ENCODE data around the gene GTF2E1. TPM values are rescaled to one million over a fixed set of nuclear protein-coding genes. Genes with fewer than 3 reads are reported as not detected.

The GTF2E1 gene
- total and polyA plus RNA-seq, 9 of the 15 experiments (the other 6 are each of a cell fraction or from before 2014, with no cell fraction given), result 12.9 to 23.5 (median 15.4) TPM

- DNase-seq (ENCODE audit: extremely low read depth in 1 of 4, low spot score in 3 of 4), result no peak
- H3K9me1 ChIP-seq (ENCODE audit: control insufficient read depth, insufficient read depth, low read length), result peaks cover 2% of the 10 kb centered on the region
- FAIRE-seq, result no peak
- no peaks in the 10 kb centered on the region for H3K9me3 ChIP-seq (replicated peaks; ENCODE audit: control insufficient read depth, insufficient read depth, low read depth, low read length)
- in situ Hi-C loops (cut with MboI), result loop anchor here (10.0 kb wide), 2 partner anchors 166 to 546 kb away; no protein-coding TSS in a partner anchor
- H3K36me3 ChIP-seq (ENCODE audit: control insufficient read depth, insufficient read depth, low read length), result no peaks in the 10 kb centered on the region
- H3K4me2 ChIP-seq (ENCODE audit: insufficient read depth, low read length), result no peak overlapping the region
- H4K20me1 ChIP-seq (replicated peaks; ENCODE audit: control insufficient read depth, insufficient read depth, low read length), result no peaks in the 10 kb centered on the region
- no peaks in the 10 kb centered on the region for H3K79me2 ChIP-seq (ENCODE audit: control insufficient read depth, insufficient read depth, low read length)
- intact Hi-C loops (cut with micrococcal nuclease), result no loop called here
- no peak for ATAC-seq
- ChIA-PET CTCF (ENCODE audit: low intra/inter-chr PET ratio) (no interaction called here), POLR2A (no interaction called here)
- no peak overlapping the region for H3K27ac ChIP-seq (ENCODE audit: extremely low read depth, low read depth, low read length)
- H2AFZ ChIP-seq (ENCODE audit: low read depth, low read length), result no peak overlapping the region
- 31% methylated on average over 1 of the region's 1 CpG for WGBS (ENCODE audit: insufficient coverage, low coverage, missing lambda C conversion rate)
- H3K4me3 ChIP-seq, result no peak overlapping the region
- BruUV-seq (replicated peaks), result no TSS peak
- no peak overlapping the region for H3K9ac ChIP-seq (ENCODE audit: insufficient read depth in 1 of 2, low read depth in 2 of 2, low read length in 2 of 2)
- H3K27me3 ChIP-seq (ENCODE audit: control insufficient read depth in 2 of 2, insufficient read depth in 2 of 2, low read length in 2 of 2), result no peaks in the 10 kb centered on the region
- peaks cover 0 to 2% of the 10 kb centered on the region in 2 experiments; a peak in 2 of 5 replicates for H3K4me1 ChIP-seq (replicated peaks in 1 of 2; ENCODE audit: control insufficient read depth in 2 of 2, insufficient read depth in 2 of 2, low read length in 2 of 2)
- TF ChIP-seq CEBPG (CRISPR knock-in tag; IDR thresholded peaks at IDR 0.05) (no peak), CEBPG (tag; conservative IDR thresholded peaks at IDR 0.05 in 1 of 2, IDR thresholded peaks at IDR 0.05 in 1 of 2) (no peak), PHB (CRISPR knock-in tag; IDR thresholded peaks at IDR 0.05) (no peak), SIN3A (IDR thresholded peaks at IDR 0.05; ENCODE audit: borderline replicate concordance in 2 of 2, control insufficient read depth in 1 of 2, low read depth in 2 of 2, low read length in 2 of 2) (no peak), ATF7 (IDR thresholded peaks at IDR 0.05) (no peak), SRF (CRISPR knock-in tag; IDR thresholded peaks at IDR 0.05) (no peak), ZNF354B (CRISPR knock-in tag; IDR thresholded peaks at IDR 0.05) (no peak), NR2C2 (CRISPR knock-in tag; IDR thresholded peaks at IDR 0.05) (no peak), NR2C2 (tag; IDR thresholded peaks at IDR 0.05) (no peak), ZNF592 (IDR thresholded peaks at IDR 0.05) (no peak), ZNF324 (CRISPR knock-in tag; IDR thresholded peaks at IDR 0.05) (no peak), ATF6 (CRISPR knock-in tag; IDR thresholded peaks at IDR 0.05) (no peak), PTTG1 (tag; IDR thresholded peaks at IDR 0.05; ENCODE audit: low read depth) (no peak), SP1 (CRISPR knock-in tag; IDR thresholded peaks at IDR 0.05) (no peak), ZNF77 (CRISPR knock-in tag; IDR thresholded peaks at IDR 0.05) (no peak), TSC22D4 (tag; IDR thresholded peaks at IDR 0.05) (no peak), SMAD1 (IDR thresholded peaks at IDR 0.05; ENCODE audit: low read depth, low read length, partially characterized antibody) (no peak), CHD1 (IDR thresholded peaks at IDR 0.05; ENCODE audit: low read length) (no peak), LCOR (CRISPR knock-in tag; IDR thresholded peaks at IDR 0.05) (no peak), CBX5 (IDR thresholded peaks at IDR 0.05; ENCODE audit: borderline replicate concordance, low read depth) (no peak)
Observed at GRCh38 chr3:120791010-120791409, 48.5 kb downstream of the GTF2E1 start.
